Naive thymus-derived CD4-positive, alpha-beta T cell (primary cell): Measurements from ENCODE around the gene HOXB3. TPM values are rescaled to one million over a fixed set of nuclear protein-coding genes. Genes with fewer than 3 reads are reported as not detected.

Experiments used
- ATAC-seq: fragments of 150-1000 bp; cut with Tn5 transposase; 2 replicates; pipeline ENCODE4 v1.10.0; 2021; ENCODE audit warnings: mild to moderate bottlenecking, moderate library complexity
- CTCF ChIA-PET: fragments of 350-600 bp; sonication (Branson Sonifier 250); formaldehyde crosslinking; loops from one replicate; lab custom pipeline; 2021; ENCODE audit warnings: antibody characterized with exemption; lab: Charles Lee
- POLR2A ChIA-PET: fragments of 350-600 bp; sonication (Branson Sonifier 250); formaldehyde crosslinking; loops from one replicate; lab custom pipeline; 2021; ENCODE audit warnings: antibody characterized with exemption, inconsistent platforms; lab: Charles Lee
- DNase-seq, 9 donors: peaks; one replicate each; pipeline versions ENCODE4 v3.0.0 to v3.0.0-alpha.2; 2020 to 2022; ENCODE audit warnings: mixed read lengths in 1 of 9
- H3K27ac ChIP-seq: one replicate; pipeline ENCODE4 v1.7.0; 2013; ENCODE audit warnings: mild to moderate bottlenecking, low read depth, low read length, moderate library complexity
- H3K27me3 ChIP-seq, 2 donors: one replicate each; pipeline ENCODE4 v1.7.0; 2013; ENCODE audit warnings: low read length in 2 of 2, mild to moderate bottlenecking in 2 of 2, moderate library complexity in 2 of 2; ENCODE audit not compliant: control insufficient read depth in 2 of 2, insufficient read depth in 2 of 2
- H3K36me3 ChIP-seq, 3 experiments: 1 replicate in 2 of 3; 2 replicates in 1 of 3; pipeline ENCODE4 v1.7.0; 2013; ENCODE audit warnings: low read length in 3 of 3, mild to moderate bottlenecking in 3 of 3, moderate library complexity in 1 of 3; ENCODE audit not compliant: insufficient read depth in 3 of 3, control insufficient read depth in 2 of 3
- H3K4me1 ChIP-seq, 2 donors: one replicate each; pipeline ENCODE4 v1.7.0; 2013; ENCODE audit warnings: low read length in 2 of 2, mild to moderate bottlenecking in 2 of 2, moderate library complexity in 1 of 2; ENCODE audit not compliant: control insufficient read depth in 2 of 2, insufficient read depth in 2 of 2
- H3K4me3 ChIP-seq: 2 replicates; pipeline ENCODE4 v1.7.0; 2013; ENCODE audit warnings: mild to moderate bottlenecking, low read length
- H3K9me3 ChIP-seq, 3 experiments: 1 replicate in 2 of 3; 2 replicates in 1 of 3; pipeline ENCODE4 v1.7.0; 2013; ENCODE audit warnings: low read length in 3 of 3; ENCODE audit not compliant: control insufficient read depth in 2 of 3
- H3K27ac Mint-ChIP-seq, 9 donors: one replicate each; pipeline ENCODE4 v1.8.0; 2020 to 2022; ENCODE audit warnings: mixed read lengths in 9 of 9, mild to moderate bottlenecking in 8 of 9, moderate library complexity in 5 of 9, inconsistent platforms in 2 of 9
- H3K27me3 Mint-ChIP-seq, 5 donors: one replicate each; pipeline ENCODE4 v1.8.0; 2021 to 2022; ENCODE audit warnings: mixed read lengths in 5 of 5, mild to moderate bottlenecking in 1 of 5
- H3K36me3 Mint-ChIP-seq, 5 donors: one replicate each; pipeline ENCODE4 v1.8.0; 2020 to 2022; ENCODE audit warnings: mixed read lengths in 5 of 5, mild to moderate bottlenecking in 3 of 5, inconsistent platforms in 1 of 5
- H3K4me1 Mint-ChIP-seq, 7 donors: one replicate each; pipeline ENCODE4 v1.8.0; 2020 to 2022; ENCODE audit warnings: mixed read lengths in 7 of 7, mild to moderate bottlenecking in 3 of 7, inconsistent platforms in 1 of 7
- H3K4me3 Mint-ChIP-seq, 10 donors: one replicate each; pipeline ENCODE4 v1.8.0; 2020 to 2022; ENCODE audit warnings: mild to moderate bottlenecking in 10 of 10, mixed read lengths in 10 of 10, moderate library complexity in 6 of 10, inconsistent platforms in 2 of 10
- H3K9me3 Mint-ChIP-seq, 11 donors: one replicate each; pipeline ENCODE4 v1.8.0; 2020 to 2022; ENCODE audit warnings: mixed read lengths in 11 of 11, mild to moderate bottlenecking in 4 of 11, inconsistent platforms in 1 of 11, moderate library complexity in 1 of 11
- intact Hi-C, 2 donors: fragments of 100-400 bp; cut with micrococcal nuclease; formaldehyde crosslinking; loops; one replicate each; pipeline ENCODE4 v1.15.1; 2023
- polyA plus RNA-seq, 2 donors: library from polyadenylated mRNA; unstranded; fragments of 300-500 nt; fragmentation: Illumina TruSeq; gene quantifications; one replicate each; pipeline ENCODE4 v1.2.3, GENCODE V29; 2021
- total RNA-seq, 6 experiments: library from RNA in 5 of 6; stranded (reverse) in 5 of 6; gene quantifications; 1 replicate in 5 of 6; 2 replicates in 1 of 6; pipeline ENCODE4 v1.2.3 and lab custom pipeline; 2021 to 2026

Gene HOXB3
- total and polyA plus RNA-seq, 7 experiments from 2014 or later, result 0.11 to 14.6 (median 5.8) TPM; not detected in 1

DNA sequence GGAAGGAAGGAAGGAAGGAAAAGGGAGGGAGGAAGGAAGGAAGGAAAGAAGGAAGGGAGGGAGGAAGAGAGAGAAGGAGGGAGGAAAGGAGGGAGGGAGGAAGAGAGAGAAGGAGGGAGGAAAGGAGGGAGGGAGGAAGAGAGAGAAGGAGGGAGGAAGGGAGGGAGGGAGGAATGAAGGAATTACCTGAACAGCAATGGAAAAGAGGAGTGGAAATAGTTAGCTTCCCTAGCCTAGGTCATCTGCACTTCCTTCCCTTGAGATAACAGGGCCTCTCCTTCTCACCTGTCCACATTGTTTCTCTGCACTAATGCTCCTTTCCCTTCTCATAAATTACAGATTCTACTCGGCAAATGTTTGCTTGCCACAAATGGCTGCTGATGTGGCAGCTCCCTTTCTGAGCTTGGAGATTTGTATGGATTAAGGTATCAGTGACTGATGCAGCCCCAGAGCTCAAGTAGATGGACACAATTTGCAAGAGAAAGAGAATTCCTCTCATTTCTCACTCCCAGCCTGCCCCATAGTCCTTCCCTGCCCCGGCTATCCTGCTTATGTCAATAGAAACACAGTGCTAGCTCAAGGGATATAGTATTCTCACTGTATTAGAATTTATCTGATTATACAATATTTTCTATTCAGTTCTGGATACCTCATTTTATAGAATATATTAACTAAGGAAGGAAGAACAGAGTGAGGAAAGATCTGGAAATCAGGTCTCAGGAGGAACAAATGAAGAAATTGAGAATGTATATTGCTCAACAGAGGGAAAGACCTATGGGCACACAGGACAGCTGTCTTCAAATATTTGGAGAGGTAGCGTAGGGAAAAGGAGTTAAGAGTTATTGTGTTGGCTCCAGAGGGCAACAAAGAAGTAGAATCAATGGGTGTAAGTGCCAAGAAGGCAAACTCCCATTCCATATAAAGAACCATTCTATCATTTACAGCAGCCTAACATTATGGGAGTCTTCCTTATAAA lies 73.8 kb downstream of the HOXB3 start:
- H3K4me3 ChIP-seq, result no peak overlapping the region
- H3K27ac Mint-ChIP-seq, result no peak overlapping the region
- H3K27ac ChIP-seq, result no peak overlapping the region
- DNase-seq (no peak), ATAC-seq (no peak)
- no peaks in the 10 kb centered on the region for H3K4me1 ChIP-seq
- no peak overlapping the region for H3K4me3 Mint-ChIP-seq
- H3K9me3 ChIP-seq, result no peaks in the 10 kb centered on the region
- H3K27me3 ChIP-seq, result no peaks in the 10 kb centered on the region
- peaks cover 0 to 51% (median 46%) of the 10 kb centered on the region in 5 donors for H3K27me3 Mint-ChIP-seq
- intact Hi-C loops, result no loop called here
- POLR2A ChIA-PET, result interaction anchor here (0.6 kb wide), 2 partner anchors 9 to 62 kb away, joined by 3 to 4 read pairs; no protein-coding TSS in a partner anchor
- CTCF ChIA-PET, result no interaction called here
- H3K4me1 Mint-ChIP-seq, result peaks cover 0 to 53% (median 19%) of the 10 kb centered on the region in 7 donors
- peaks cover 0 to 14% (median 0%) of the 10 kb centered on the region in 5 donors for H3K36me3 Mint-ChIP-seq
- H3K36me3 ChIP-seq, result no peaks in the 10 kb centered on the region
- H3K9me3 Mint-ChIP-seq, result no peaks in the 10 kb centered on the region

DNA sequence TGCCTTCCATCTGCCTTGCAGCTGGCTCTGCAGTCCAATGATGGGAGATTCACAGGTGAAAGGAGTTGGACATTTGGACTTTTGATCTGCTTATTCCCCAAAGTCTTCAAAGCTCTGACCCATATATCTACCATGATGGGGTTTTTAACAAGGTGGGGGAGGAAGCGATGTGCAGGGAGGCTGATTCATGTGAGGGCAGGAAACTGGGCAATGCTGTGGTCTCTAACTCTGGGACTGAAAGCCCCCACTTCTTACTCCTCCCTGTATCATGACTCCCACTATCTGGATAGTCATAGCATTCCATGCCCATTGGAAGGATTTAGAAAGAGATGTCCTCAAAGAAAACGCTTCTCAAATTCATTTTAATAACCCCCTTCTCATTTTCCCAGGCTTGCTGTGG lies 75.6 kb downstream of the HOXB3 start:
- intact Hi-C loops, result loop anchor here in 1 of 2 donors (5.0 kb wide), 1 partner anchor 63 kb away; the partner anchor contains the start of gene HOXB4
- Histone ChIP-seq H3K36me3 (no peaks in the 10 kb centered on the region), H3K9me3 (no peaks in the 10 kb centered on the region), H3K4me3 (no peak overlapping the region), H3K4me1 (no peaks in the 10 kb centered on the region), H3K27me3 (no peaks in the 10 kb centered on the region), H3K27ac (no peak overlapping the region)
- no peak for DNase-seq
- Mint-ChIP-seq H3K27me3 (peaks cover 0 to 43% (median 40%) of the 10 kb centered on the region in 5 donors), H3K9me3 (no peaks in the 10 kb centered on the region), H3K4me1 (peaks cover 6 to 57% (median 24%) of the 10 kb centered on the region in 7 donors), H3K27ac (peak overlapping the region in 1 of 9 donors; percentile 34), H3K4me3 (peak overlapping the region in 2 of 10 donors; percentile 18 to 37), H3K36me3 (peaks cover 0 to 14% (median 0%) of the 10 kb centered on the region in 5 donors)
- ChIA-PET CTCF (interaction anchor here (1.0 to 1.1 kb wide), 2 partner anchors 22 to 164 kb away, joined by 3 read pairs; no protein-coding TSS in a partner anchor), POLR2A (interaction anchor here (0.8 kb wide), 1 partner anchor 27 kb away, joined by 3 read pairs; no protein-coding TSS in a partner anchor)
- no peak for ATAC-seq

DNA sequence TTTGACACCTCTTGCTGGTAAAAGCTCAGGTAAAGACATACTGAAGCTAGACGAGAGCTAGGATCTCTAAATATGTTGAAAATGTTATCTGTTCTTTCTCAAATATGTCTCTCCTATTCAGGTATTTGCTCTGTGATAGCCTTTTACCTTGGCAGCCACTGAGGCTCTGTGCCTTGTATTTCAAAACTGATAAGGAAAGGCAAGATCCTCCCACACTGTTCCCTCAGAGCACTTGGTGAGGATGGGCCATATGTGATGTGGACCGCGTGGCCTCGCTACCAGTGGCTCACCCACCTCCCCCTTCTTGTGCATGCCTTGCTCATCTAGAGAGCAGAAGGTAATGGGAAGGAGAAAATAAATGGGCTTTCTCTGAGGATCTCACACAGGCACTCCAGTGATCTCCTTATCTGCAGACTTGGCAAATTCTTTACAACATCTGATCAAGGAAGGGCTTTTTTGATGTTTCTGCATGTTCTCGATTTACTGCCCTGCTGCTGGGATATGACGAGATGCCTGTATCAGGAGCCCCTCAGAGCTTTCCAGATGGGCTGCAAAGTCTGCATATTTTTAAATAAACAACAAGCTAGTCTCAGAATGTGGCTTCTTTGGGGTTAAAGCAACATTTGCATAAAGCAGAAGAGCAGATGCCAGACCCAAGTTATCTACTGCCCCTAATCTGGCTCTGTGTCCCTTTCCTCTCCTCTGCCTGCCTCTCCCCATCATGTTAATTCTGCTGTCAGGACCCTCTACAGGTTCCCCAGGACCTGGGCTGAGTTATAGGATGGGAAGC lies 76.2 kb downstream of the HOXB3 start:
- ATAC-seq, result no peak
- POLR2A ChIA-PET, result interaction anchor here (0.6 to 1.5 kb wide), 6 partner anchors 11 to 349 kb away, joined by 3 to 11 read pairs (median 4); no protein-coding TSS in a partner anchor
- Histone ChIP-seq H3K4me1 (no peaks in the 10 kb centered on the region), H3K9me3 (no peaks in the 10 kb centered on the region), H3K27me3 (no peaks in the 10 kb centered on the region), H3K27ac (no peak overlapping the region), H3K4me3 (no peak overlapping the region), H3K36me3 (no peaks in the 10 kb centered on the region)
- H3K27me3 Mint-ChIP-seq, result peaks cover 0 to 43% (median 40%) of the 10 kb centered on the region in 5 donors
- H3K4me1 Mint-ChIP-seq, result peaks cover 6 to 59% (median 24%) of the 10 kb centered on the region in 7 donors
- H3K36me3 Mint-ChIP-seq, result peaks cover 0 to 15% (median 0%) of the 10 kb centered on the region in 5 donors
- peak overlapping the region in 6 of 10 donors; percentile 14 to 89 (median 82) for H3K4me3 Mint-ChIP-seq
- CTCF ChIA-PET, result interaction anchor here (0.8 to 1.1 kb wide), 5 partner anchors 13 to 164 kb away, joined by 3 to 4 read pairs (median 3); partner anchors contain the start of gene HOXB5
- peak overlapping the region in 7 of 9 donors; percentile 16 to 93 (median 48) for H3K27ac Mint-ChIP-seq
- no peaks in the 10 kb centered on the region for H3K9me3 Mint-ChIP-seq
- DNase-seq, result no peak
- intact Hi-C loops, result loop anchor here (2.0 to 5.0 kb wide), 2 partner anchors 29 to 63 kb away; partner anchors contain the start of gene HOXB4 (in 1 of the 2)

DNA sequence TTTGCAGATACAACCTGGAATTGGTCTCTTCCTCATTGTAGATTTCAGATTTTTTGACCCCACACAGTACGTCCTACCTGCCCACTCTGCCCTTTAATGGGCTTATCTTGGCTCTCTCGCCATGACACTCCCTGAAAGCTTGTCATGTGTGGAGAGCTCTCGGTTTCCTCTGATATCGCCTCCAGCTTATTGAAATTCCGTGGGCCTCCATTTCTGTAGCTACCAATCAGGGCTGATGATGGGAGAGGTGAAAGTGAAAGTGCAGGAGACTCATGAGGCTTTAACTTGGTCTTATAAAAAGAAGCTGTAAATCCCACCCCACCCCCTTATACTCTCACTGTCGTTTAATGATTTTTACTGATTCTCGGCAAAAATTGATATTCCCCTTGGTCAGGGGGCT lies 76.9 kb downstream of the HOXB3 start:
- Mint-ChIP-seq H3K27me3 (peaks cover 0 to 49% (median 43%) of the 10 kb centered on the region in 5 donors), H3K9me3 (no peaks in the 10 kb centered on the region), H3K36me3 (peaks cover 0 to 20% (median 0%) of the 10 kb centered on the region in 5 donors), H3K27ac (peak overlapping the region; percentile 52 to 93 (median 85)), H3K4me3 (peak overlapping the region in 9 of 10 donors; percentile 70 to 89 (median 84)), H3K4me1 (peaks cover 6 to 65% (median 24%) of the 10 kb centered on the region in 7 donors)
- Histone ChIP-seq H3K36me3 (no peaks in the 10 kb centered on the region), H3K27me3 (no peaks in the 10 kb centered on the region), H3K4me1 (no peaks in the 10 kb centered on the region), H3K4me3 (peak overlapping the region; percentile 42), H3K9me3 (no peaks in the 10 kb centered on the region), H3K27ac (no peak overlapping the region)
- DNase-seq (peak in 6 of 9 donors; percentile 24 to 44 (median 36)), ATAC-seq (peak; percentile 74)
- POLR2A ChIA-PET, result interaction anchor here (0.5 to 1.5 kb wide), 8 partner anchors 12 to 1314 kb away, joined by 3 to 11 read pairs (median 4); no protein-coding TSS in a partner anchor
- CTCF ChIA-PET, result interaction anchor here (0.8 to 1.1 kb wide), 3 partner anchors 12 to 80 kb away, joined by 3 to 4 read pairs (median 3); partner anchors contain the start of gene HOXB5
- intact Hi-C loops, result loop anchor here (2.0 to 5.0 kb wide), 2 partner anchors 30 to 64 kb away; partner anchors contain the start of gene HOXB4 (in 1 of the 2)

DNA sequence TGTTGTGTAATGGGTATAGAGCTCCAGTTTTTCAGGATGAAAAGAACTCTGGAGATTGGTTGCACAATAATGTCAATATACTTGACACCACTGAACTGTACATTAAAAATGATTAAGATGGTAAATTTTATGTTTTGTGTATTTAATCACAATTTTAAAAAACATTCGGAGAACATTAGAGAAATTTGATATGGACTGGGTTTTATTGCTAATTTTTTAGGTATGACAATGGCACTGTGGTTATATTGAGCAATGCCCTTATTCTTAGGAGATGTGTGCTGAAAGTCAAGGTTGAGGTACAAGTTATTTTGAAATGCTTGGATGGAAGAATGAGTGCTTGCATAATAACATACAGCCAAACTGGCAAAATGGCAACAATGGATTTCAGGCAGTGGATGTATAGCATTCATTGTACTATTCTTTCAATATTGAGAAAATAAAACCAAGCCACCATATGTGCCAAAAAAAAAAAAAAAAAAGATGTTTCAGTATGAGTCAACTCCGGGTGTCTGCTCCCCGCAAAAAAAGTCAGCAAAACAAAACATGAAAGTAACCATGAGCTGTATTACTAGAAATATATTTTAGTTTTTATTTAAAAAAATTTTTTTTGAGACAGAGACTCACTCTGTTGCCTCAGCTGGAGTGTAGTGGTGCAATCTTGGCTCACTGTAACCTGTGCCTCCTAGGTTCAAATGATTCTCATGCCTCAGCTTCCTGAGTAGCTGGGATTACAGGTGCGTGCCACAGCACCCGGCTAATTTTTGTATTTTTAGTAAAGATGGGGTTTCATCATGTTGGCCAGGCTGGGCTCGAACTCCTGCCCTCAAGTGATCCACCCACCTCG lies 79.1 kb downstream of the HOXB3 start:
- POLR2A ChIA-PET, result interaction anchor here (0.9 to 1.3 kb wide), 3 partner anchors 29 to 76 kb away, joined by 3 to 4 read pairs (median 3); no protein-coding TSS in a partner anchor
- ATAC-seq (peak; percentile 80), DNase-seq (peak in 6 of 9 donors; percentile 11 to 63 (median 36))
- Histone ChIP-seq H3K36me3 (no peaks in the 10 kb centered on the region), H3K9me3 (no peaks in the 10 kb centered on the region), H3K27ac (no peak overlapping the region), H3K4me1 (no peaks in the 10 kb centered on the region), H3K4me3 (no peak overlapping the region), H3K27me3 (no peaks in the 10 kb centered on the region)
- peaks cover 0 to 42% (median 22%) of the 10 kb centered on the region in 5 donors for H3K27me3 Mint-ChIP-seq
- CTCF ChIA-PET, result interaction anchor here (0.7 kb wide), 1 partner anchor 21 kb away, joined by 5 read pairs; no protein-coding TSS in a partner anchor
- peak overlapping the region in 3 of 10 donors; percentile 46 to 76 (median 51) for H3K4me3 Mint-ChIP-seq
- peaks cover 6 to 73% (median 24%) of the 10 kb centered on the region in 7 donors for H3K4me1 Mint-ChIP-seq
- peak overlapping the region in 5 of 9 donors; percentile 38 to 93 (median 66) for H3K27ac Mint-ChIP-seq
- H3K9me3 Mint-ChIP-seq, result no peaks in the 10 kb centered on the region
- H3K36me3 Mint-ChIP-seq, result peaks cover 0 to 15% (median 0%) of the 10 kb centered on the region in 5 donors
- intact Hi-C loops, result loop anchor here in 1 of 2 donors (1.0 to 5.0 kb wide), 2 partner anchors 32 to 66 kb away; partner anchors contain the start of gene HOXB4
